HepG2 (cell line): Measurements from ENCODE around the gene ACSL5. TPM values are rescaled to one million over a fixed set of nuclear protein-coding genes. Genes with fewer than 3 reads are reported as not detected.

Source experiments
- ATAC-seq: fragments of 200-7000 bp; cut with Tn5 transposase; 3 replicates; pipeline ENCODE4 v1.9.1; 2020; ENCODE audit warnings: mild to moderate bottlenecking, moderate library complexity
- BruUV-seq: library from RNA; stranded (reverse); fragments of 400-500 nt; replicated peaks from 2 replicates; lab custom pipeline; 2021; lab: Mats Ljungman, UMichigan
- CTCF ChIA-PET: fragments of 300-600 bp; formaldehyde crosslinking; extraction: SDS; loops from one replicate; lab custom pipeline; 2021; ENCODE audit warnings: low total read pairs, inconsistent platforms, low intra/inter-chr PET ratio; lab: Yijun Ruan, JAX
- POLR2A ChIA-PET: fragments of 350-600 bp; sonication (Branson Sonifier 250); formaldehyde crosslinking; loops from one replicate; lab custom pipeline; 2020; ENCODE audit warnings: antibody characterized with exemption, inconsistent platforms; lab: Yijun Ruan, JAX
- DNase-seq: peaks from one replicate; pipeline ENCODE4 v3.0.0-alpha.2; 2015; ENCODE audit warnings: low spot score
- FAIRE-seq: peaks from 3 replicates; lab custom pipeline; 2011; peaks lifted over from hg19 to GRCh38; lab: Jason Lieb, UNC
- H2AFZ ChIP-seq: one replicate; pipeline ENCODE4 v1.6.1; 2011; ENCODE audit warnings: low read length, inconsistent platforms
- H3K27ac ChIP-seq: fragments of 300-600 bp; 3 replicates; pipeline ENCODE4 v1.8.0; 2011; ENCODE audit warnings: mixed run types, mild to moderate bottlenecking, mixed read lengths, low read length, inconsistent platforms; ENCODE audit not compliant: insufficient read depth; ENCODE audit errors: extremely low read length
- H3K27me3 ChIP-seq, 2 experiments: fragments of 200-600 bp in 1 of 2; 2 replicates in 1 of 2; 3 replicates in 1 of 2; pipeline versions ENCODE4 v1.6.0 to v1.8.0; 2011; ENCODE audit warnings: low read length in 2 of 2, mild to moderate bottlenecking in 2 of 2, moderate library complexity in 2 of 2, inconsistent platforms in 1 of 2; ENCODE audit not compliant: insufficient read depth in 2 of 2, control insufficient read depth in 1 of 2
- H3K36me3 ChIP-seq, 2 experiments: fragments of 200-600 bp in 1 of 2; replicated peaks in 1 of 2; 2 replicates in 1 of 2; 3 replicates in 1 of 2; pipeline versions ENCODE4 v1.5.1 to v1.8.0; 2011; ENCODE audit warnings: low read length in 2 of 2, inconsistent platforms in 1 of 2; ENCODE audit not compliant: insufficient read depth in 2 of 2, control insufficient read depth in 1 of 2
- H3K4me1 ChIP-seq: 2 replicates; pipeline ENCODE4 v1.5.1; 2012; ENCODE audit warnings: low read length, inconsistent platforms; ENCODE audit not compliant: insufficient read depth
- H3K4me2 ChIP-seq: 2 replicates; pipeline ENCODE4 v1.6.0; 2011; ENCODE audit warnings: low read depth, low read length, inconsistent platforms
- H3K4me3 ChIP-seq, 3 experiments: fragments of 200-600 bp in 1 of 3; sonication (generic), shearing (Covaris generic) in 1 of 3; replicated peaks in 1 of 3; 2 replicates each; pipeline ENCODE4 v1.5.1; 2011 to 2016; ENCODE audit warnings: low read length in 3 of 3, inconsistent platforms in 2 of 3, low read depth in 2 of 3, mild to moderate bottlenecking in 2 of 3, control low read depth in 1 of 3, mixed read lengths in 1 of 3; ENCODE audit not compliant: insufficient read depth in 1 of 3
- H3K79me2 ChIP-seq: one replicate; pipeline ENCODE4 v1.6.1; 2011; ENCODE audit warnings: low read length, inconsistent platforms; ENCODE audit not compliant: insufficient read depth
- H3K9ac ChIP-seq: 2 replicates; pipeline ENCODE4 v1.6.0; 2011; ENCODE audit warnings: mild to moderate bottlenecking, low read depth, low read length, inconsistent platforms; ENCODE audit not compliant: insufficient read depth
- H3K9me3 ChIP-seq: 2 replicates; pipeline ENCODE4 v1.5.1; 2012; ENCODE audit warnings: mild to moderate bottlenecking, low read length
- H4K20me1 ChIP-seq: 2 replicates; pipeline ENCODE4 v1.6.0; 2011; ENCODE audit warnings: inconsistent platforms, mild to moderate bottlenecking, low read length, moderate library complexity; ENCODE audit not compliant: insufficient read depth
- GTF3A ChIP-seq: sonication (generic); formaldehyde crosslinking; conservative IDR thresholded peaks from 2 replicates; pipeline ENCODE4 v1.4.0; 2020; ENCODE audit warnings: mild to moderate bottlenecking, missing genetic modification reagents
- HNF4G ChIP-seq, 2 experiments: sonication (generic) in 1 of 2; formaldehyde crosslinking in 1 of 2; IDR thresholded peaks; 2 replicates each; pipeline versions ENCODE4 v1.4.0 to v1.6.1; 2011 to 2020; ENCODE audit warnings: borderline replicate concordance in 2 of 2, low read depth in 2 of 2, mild to moderate bottlenecking in 2 of 2, low read length in 1 of 2, missing genetic modification reagents in 1 of 2, moderate library complexity in 1 of 2
- KDM2A ChIP-seq: sonication (generic); formaldehyde crosslinking; IDR thresholded peaks from 2 replicates; pipeline ENCODE4 v1.4.0; 2020; ENCODE audit warnings: low read depth, missing genetic modification reagents, borderline replicate concordance
- PHF21A ChIP-seq: sonication (generic); formaldehyde crosslinking; IDR thresholded peaks from 2 replicates; pipeline ENCODE4 v1.5.0; 2020; ENCODE audit warnings: mild to moderate bottlenecking, missing genetic modification reagents
- RAD51 ChIP-seq: fragments of 450-650 bp; IDR thresholded peaks from 2 replicates; pipeline ENCODE4 v1.6.1; 2016; ENCODE audit warnings: borderline replicate concordance
- REST ChIP-seq, 2 experiments: IDR thresholded peaks; 2 replicates each; pipeline ENCODE4 v1.6.1; 2011 to 2012; ENCODE audit warnings: low read length in 2 of 2, borderline replicate concordance in 1 of 2, low read depth in 1 of 2, mild to moderate bottlenecking in 1 of 2, moderate library complexity in 1 of 2
- RFX1 ChIP-seq: fragments of 450-650 bp; IDR thresholded peaks from 2 replicates; pipeline ENCODE4 v1.6.1; 2017
- ZFX ChIP-seq: sonication (generic); formaldehyde crosslinking; IDR thresholded peaks from 2 replicates; pipeline ENCODE4 v1.4.0; 2020; ENCODE audit warnings: mild to moderate bottlenecking, low read depth, missing genetic modification reagents, moderate library complexity
- ZNF121 ChIP-seq: sonication (generic); formaldehyde crosslinking; IDR thresholded peaks from 2 replicates; pipeline ENCODE4 v1.5.0; 2020; ENCODE audit warnings: mild to moderate bottlenecking, missing genetic modification reagents
- ZNF331 ChIP-seq: sonication (generic); formaldehyde crosslinking; IDR thresholded peaks from 2 replicates; pipeline ENCODE4 v1.4.0; 2020; ENCODE audit warnings: missing genetic modification reagents
- WGBS: methylation state at CpG from one replicate; pipeline ENCODE4 v1.1.6; 2017; ENCODE audit warnings: low lambda C conversion rate; 5-methylcytosine and 5-hydroxymethylcytosine counted together
- in situ Hi-C: cut with HindIII; loops from 2 replicates; pipeline ENCODE4 v1.10.0; 2017; ENCODE audit warnings: low pct_unique_long_range_greater_than_20kb; ENCODE audit not compliant: extremely low pct_ligation_motif_present
- intact Hi-C: fragments of 100-400 bp; cut with micrococcal nuclease; formaldehyde crosslinking; loops from one replicate; pipeline ENCODE4 v1.10.0; 2022; ENCODE audit not compliant: unreplicated experiment
- polyA plus RNA-seq, 8 experiments: library from polyadenylated mRNA; depleted of rRNA in 3 of 8; stranded (reverse) in 7 of 8; unstranded in 1 of 8; fragments of >200 nt; fragmentation: Illumina TruSeq in 4 of 8; extraction: Trizol in 4 of 8; gene quantifications; 2 replicates each; pipeline versions ENCODE4 v1.2.1 to v1.2.3, GENCODE V29; 2011 to 2016; ENCODE audit warnings: low read depth in 4 of 8, missing spikeins in 1 of 8, mixed read lengths in 1 of 8; ENCODE audit not compliant: insufficient read depth in 1 of 8
- total RNA-seq, 5 experiments: library from RNA; depleted of rRNA; stranded (reverse); fragments of >200 nt; fragmentation: Illumina TruSeq; extraction: Trizol; gene quantifications; 2 replicates each; pipeline ENCODE4 v1.2.3, GENCODE V29; 2016; ENCODE audit warnings: low read depth in 1 of 5
- TF ChIP-seq, protein P1 (sequence below): sonication (generic); formaldehyde crosslinking; IDR thresholded peaks from 2 replicates; pipeline ENCODE4 v1.8.0; 2022; ENCODE audit warnings: mild to moderate bottlenecking, missing genetic modification reagents; ENCODE audit not compliant: insufficient replicate concordance

The ACSL5 gene
- total and polyA plus RNA-seq, 2 of the 13 experiments (the other 11 are each of a cell fraction or from before 2014, with no cell fraction given), result 56.4 to 82.5 TPM

GRCh38 chr10:112356686-112357085, 17.2 kb upstream of the ACSL5 start:
- Histone ChIP-seq H3K4me3 (no peak overlapping the region), H3K9ac (no peak overlapping the region), H3K79me2 (no peaks in the 10 kb centered on the region), H3K4me2 (no peak overlapping the region), H3K27me3 (no peaks in the 10 kb centered on the region; a peak in 1 of 5 replicates), H4K20me1 (no peaks in the 10 kb centered on the region), H3K27ac (no peak overlapping the region), H3K36me3 (no peaks in the 10 kb centered on the region), H3K9me3 (no peaks in the 10 kb centered on the region), H2AFZ (no peak overlapping the region), H3K4me1 (peaks cover 36% of the 10 kb centered on the region)
- TF ChIP-seq RAD51 (peak; percentile 16; the same call in 1 of the 2 replicates), ZNF331 (no peak)
- ATAC-seq (no peak), FAIRE-seq (no peak), DNase-seq (no peak)
- in situ Hi-C loops (no loop called here), intact Hi-C loops (no loop called here)
- WGBS, result 45% methylated on average over 5 of the region's 5 CpGs
- POLR2A ChIA-PET, result interaction anchor here (0.9 kb wide), 1 partner anchor 17 kb away, joined by 4 read pairs; the partner anchor contains the start of gene ACSL5
- CTCF ChIA-PET, result no interaction called here
- BruUV-seq, result no TSS peak

DNA sequence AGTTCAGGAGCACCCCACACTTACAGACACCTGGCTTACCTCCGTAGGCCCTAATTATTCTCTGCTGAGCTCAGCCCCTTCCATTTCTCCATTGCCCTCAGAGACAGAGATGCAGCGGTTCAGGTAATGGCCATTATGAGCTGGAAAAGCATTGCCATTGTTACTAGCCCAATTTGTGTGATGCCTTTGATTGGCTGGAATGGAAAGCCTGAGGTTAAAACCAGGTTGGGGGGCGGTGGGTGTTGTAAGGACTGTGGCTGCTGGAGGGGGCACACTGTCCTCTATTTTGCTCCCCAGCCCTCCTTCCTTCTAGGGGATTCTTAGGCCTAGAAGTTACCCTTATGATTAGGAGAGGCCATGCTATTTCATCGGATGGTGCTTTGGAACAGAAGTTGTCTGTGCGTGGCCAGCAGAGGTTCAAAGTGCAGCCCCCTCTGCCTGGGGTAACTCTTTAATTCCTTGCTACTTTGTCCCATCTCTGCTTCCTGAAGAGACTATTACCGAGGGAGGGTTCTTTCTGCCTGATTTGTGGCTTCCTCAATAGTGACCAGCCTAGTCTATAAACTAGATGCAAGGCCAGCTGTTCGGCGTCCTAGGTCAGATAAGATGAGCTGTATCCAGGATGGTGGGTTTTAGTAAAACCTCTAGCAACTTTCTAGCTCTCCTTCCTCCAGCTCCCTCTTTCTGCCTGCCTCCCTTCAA, 14.2 kb upstream of the ACSL5 start:
- CTCF ChIA-PET, result no interaction called here
- intact Hi-C loops, result no loop called here
- TF ChIP-seq GTF3A (0 out of 2 replicates have a peak, but pooled peaks have one; percentile 23), KDM2A (CRISPR knock-in tag) (no peak), HNF4G (IDR thresholded peaks at IDR 0.05; ENCODE audit: borderline replicate concordance, low read depth, low read length) (peak; percentile 35; the same call in 1 of the 2 replicates), HNF4G (CRISPR knock-in tag; IDR thresholded peaks at IDR 0.05; ENCODE audit: borderline replicate concordance, low read depth) (no peak), REST (IDR thresholded peaks at IDR 0.05; ENCODE audit: borderline replicate concordance in 1 of 2, low read depth in 1 of 2, low read length in 2 of 2) (no peak), PHF21A (CRISPR knock-in tag) (peak; percentile 53; the same call in 1 of the 2 replicates), RFX1 (no peak), ZFX (CRISPR knock-in tag) (0 out of 2 replicates have a peak, but pooled peaks have one; percentile 9), ZNF121 (CRISPR knock-in tag) (peak; percentile 54; the same call in 1 of the 2 replicates)
- TF ChIP-seq, protein P1, sequence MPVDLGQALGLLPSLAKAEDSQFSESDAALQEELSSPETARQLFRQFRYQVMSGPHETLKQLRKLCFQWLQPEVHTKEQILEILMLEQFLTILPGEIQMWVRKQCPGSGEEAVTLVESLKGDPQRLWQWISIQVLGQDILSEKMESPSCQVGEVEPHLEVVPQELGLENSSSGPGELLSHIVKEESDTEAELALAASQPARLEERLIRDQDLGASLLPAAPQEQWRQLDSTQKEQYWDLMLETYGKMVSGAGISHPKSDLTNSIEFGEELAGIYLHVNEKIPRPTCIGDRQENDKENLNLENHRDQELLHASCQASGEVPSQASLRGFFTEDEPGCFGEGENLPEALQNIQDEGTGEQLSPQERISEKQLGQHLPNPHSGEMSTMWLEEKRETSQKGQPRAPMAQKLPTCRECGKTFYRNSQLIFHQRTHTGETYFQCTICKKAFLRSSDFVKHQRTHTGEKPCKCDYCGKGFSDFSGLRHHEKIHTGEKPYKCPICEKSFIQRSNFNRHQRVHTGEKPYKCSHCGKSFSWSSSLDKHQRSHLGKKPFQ (CRISPR knock-in tag), result peak; percentile 10

More for the DNA sequence above, 14.2 kb upstream of the ACSL5 start:
- Histone ChIP-seq H3K79me2 (no peaks in the 10 kb centered on the region), H3K4me3 (peak overlapping the region in 2 of 3 experiments; percentile 27 to 64; a peak in 4 of 6 replicates), H3K27me3 (no peaks in the 10 kb centered on the region; a peak in 1 of 5 replicates), H4K20me1 (no peaks in the 10 kb centered on the region), H3K4me1 (peaks cover 54% of the 10 kb centered on the region), H3K9me3 (no peaks in the 10 kb centered on the region), H3K4me2 (peak overlapping the region; percentile 87), H3K36me3 (no peaks in the 10 kb centered on the region), H3K27ac (no peak overlapping the region), H3K9ac (no peak overlapping the region; the same call in 1 of the 2 replicates), H2AFZ (peak overlapping the region; percentile 94)
- POLR2A ChIA-PET, result interaction anchor here (0.8 to 2.8 kb wide), 3 partner anchors 15 to 35 kb away, joined by 3 to 14 read pairs (median 3); partner anchors contain the start of gene ACSL5
- DNase-seq (no peak), ATAC-seq (peak; percentile 67), FAIRE-seq (peak; percentile 23)
- 11% methylated on average over 8 of the region's 8 CpGs for WGBS
- in situ Hi-C loops, result no loop called here
- BruUV-seq, result no TSS peak
